NCI-H82 treated with DMSO at 0.1 percent for 48 hours (cell line): ENCODE results near the gene KYNU.
"Not testable (repeated sequence)": the region's sequence is repeated elsewhere in the genome, so short reads cannot be mapped to it uniquely, and the experiment has no call there.

ENCODE experiments used
- DNase-seq: peaks from one replicate; lab custom pipeline; 2025; ENCODE audit not compliant: unreplicated experiment; lab: John Stamatoyannopoulos, UW

KYNU gene

GRCh38 chr2:142914507-142915313, 37.2 kb downstream of the KYNU start:
- no peak for DNase-seq

DNA sequence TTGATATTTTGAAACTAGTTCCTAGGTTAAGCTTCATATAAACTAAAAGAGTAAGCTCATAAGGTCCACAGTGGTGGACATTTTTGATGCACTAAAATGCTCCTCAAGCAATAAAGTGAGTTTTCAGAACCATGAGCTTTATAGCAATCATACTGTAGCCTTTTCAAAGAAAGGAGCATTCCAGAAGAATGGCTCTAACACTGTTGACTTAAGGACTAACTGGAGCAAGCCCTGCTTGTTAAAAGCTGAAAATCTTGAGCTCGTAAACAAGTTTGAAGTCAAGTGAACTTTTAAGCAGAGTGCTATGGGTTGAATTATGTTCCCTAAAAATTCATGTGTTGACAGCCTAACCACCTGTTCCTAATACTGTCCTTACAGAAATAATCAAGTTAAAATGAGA, 38.0 kb downstream of the KYNU start:
- DNase-seq = no peak

DNA sequence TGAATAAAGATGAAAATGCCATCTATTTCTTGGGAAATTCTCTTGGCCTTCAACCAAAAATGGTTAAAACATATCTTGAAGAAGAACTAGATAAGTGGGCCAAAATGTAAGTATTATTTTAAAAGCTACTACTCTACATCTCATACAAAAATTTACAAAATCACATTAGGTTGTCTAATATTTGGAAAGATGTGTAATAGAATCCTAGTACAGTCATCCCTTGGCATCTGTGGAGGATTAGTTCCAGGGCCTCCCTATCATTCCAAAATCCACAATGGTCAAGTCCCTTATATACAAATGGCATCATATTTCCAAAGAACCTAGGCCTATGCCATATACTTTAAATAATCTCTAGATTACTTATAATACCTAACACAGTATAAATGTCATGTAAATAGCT, 41.2 kb downstream of the KYNU start:
- DNase-seq = no peak

GRCh38 chr2:142920571-142920970, 43.1 kb downstream of the KYNU start:
- no peak for DNase-seq

DNA sequence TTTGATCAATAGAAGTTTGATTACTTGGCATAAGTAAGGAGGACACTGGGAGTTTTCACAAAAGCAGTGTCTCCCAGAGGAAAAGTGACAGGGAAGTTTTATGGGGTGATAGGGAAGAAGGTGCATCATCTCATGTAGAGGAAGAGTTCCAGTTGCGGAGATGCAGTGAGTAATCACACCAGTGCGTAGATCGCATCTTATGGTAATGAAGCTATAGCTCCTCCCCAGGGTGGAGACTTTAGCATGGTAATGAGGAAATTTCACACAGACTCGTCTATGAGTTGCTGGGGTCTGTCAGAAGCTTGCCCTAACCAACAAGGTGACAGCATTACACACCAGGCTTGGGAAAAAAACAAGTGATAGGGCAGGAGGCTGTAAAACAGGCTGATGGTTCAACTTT, 49.0 kb downstream of the KYNU start:
- no peak for DNase-seq

DNA sequence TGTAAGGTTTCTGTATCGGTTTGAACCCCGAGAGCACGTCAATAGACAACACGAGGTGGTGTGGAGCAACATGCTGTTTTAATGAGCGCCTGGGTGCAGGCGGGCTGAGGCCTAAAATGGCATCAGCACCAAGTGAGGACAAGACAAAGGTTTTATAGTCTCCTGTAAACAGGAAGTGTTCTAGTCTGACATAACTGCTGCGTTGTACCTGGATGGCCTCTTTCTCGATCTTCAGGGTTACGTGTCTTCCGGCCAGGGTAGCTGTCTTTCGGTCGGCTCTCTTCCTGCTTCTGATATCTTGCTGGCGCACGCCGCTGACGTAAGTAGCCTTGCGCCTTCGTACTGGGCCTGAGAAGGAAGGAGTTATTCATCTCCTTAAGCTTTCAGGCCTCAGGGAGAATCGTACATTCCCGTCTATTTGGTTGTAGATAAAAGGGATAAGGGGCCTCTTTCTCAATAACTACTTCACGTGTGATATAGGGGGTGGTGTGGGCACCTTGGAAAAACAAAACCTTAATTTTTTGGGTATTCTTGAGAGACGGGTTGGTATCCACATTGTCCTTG, 53.5 kb downstream of the KYNU start:
- no peak for DNase-seq

GRCh38 chr2:142933916-142934315, 56.5 kb downstream of the KYNU start:
- no peak for DNase-seq

DNA sequence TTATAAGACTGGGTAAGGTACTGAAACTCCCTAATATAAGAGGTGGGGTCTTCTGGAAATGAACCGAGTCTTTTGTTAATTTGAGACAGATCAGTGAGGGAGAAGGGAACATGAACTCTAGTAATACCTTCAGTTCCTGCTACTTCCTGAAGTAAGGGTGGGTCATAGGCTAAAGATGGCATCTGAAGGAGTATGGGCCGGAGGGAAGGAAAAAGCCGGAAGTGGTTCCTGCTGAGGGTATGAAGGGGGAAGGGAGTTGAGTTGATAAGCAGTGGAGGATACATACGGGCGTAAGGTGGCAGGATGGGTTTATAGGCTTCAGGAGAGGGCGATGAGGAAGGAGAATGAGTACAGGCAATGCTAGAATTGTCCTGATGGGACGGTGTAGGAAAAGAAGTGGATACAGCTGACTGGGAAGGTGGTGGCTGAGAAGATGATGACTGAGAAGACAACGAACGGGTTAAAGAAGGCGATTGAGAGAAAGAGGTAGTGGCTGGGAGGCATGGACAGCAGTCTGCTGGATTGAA, 58.2 kb downstream of the KYNU start:
- no peak for DNase-seq

DNA sequence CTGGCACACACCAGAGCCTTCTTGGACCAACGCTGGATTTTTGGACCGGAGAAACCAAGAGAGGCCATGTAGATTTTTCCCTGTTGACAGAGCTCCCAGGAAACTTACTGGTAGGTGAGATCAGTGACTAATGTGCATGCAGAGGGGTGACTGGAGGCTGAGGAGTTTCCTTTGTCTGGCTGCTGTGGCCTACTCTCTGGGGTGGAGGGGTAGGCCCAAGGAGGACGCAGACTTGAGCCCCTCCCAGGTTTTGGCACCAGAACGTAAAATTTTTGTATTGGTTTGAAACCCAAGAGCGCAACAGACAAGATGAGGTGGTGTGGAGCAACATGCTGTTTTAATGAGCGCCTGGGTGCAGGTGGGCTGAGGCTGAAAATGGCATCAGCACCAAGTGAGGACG, 59.2 kb downstream of the KYNU start:
- DNase-seq = no peak

- DNase-seq = no peak
Measured at GRCh38 chr2:142937347-142937746, 59.9 kb downstream of the KYNU start.

- no peak for DNase-seq
Measured at GRCh38 chr2:142938240-142938639, 60.8 kb downstream of the KYNU start.

GRCh38 chr2:142940606-142941223, 63.3 kb downstream of the KYNU start:
- DNase-seq = no peak

DNA sequence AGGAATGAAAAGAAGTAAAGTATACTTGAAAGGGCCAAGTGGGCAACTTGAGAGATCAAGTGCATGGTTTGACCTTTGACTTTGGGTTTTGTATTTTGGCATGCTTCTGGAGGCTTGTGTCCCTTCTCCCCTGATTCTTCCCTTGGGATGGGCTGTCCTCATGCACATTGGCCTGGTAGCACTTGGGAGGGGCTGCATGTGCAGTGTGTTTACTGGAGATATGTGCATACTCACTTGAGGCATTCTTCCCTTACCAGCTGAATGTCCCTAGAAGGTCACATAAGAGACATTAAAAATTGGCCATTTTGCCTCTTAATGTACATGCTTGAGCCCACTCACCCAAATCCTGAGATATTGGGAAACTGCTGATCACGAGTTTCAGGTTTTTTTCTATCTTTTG, 65.2 kb downstream of the KYNU start:
- DNase-seq = no peak

GRCh38 chr2:142944264-142944663, 66.8 kb downstream of the KYNU start:
- no peak for DNase-seq

DNA sequence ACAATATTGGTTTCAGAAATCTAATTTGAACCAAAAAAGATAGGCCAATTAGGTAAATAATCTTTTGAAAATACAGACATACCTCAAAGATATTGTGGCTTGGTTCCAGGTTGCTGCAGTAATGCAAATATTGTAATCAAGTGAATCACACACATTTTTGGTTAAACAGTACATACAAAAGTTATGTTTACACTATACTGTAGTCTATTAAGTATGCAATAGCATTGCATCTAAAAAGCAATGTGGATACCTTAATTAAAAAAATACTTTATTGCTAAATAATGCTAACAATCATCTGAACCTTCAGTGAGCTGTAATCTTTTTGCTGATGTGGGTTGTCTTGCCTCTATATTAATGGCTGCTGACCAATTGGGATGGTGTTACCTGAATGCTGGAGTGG, 67.3 kb downstream of the KYNU start:
- DNase-seq = no peak

DNA sequence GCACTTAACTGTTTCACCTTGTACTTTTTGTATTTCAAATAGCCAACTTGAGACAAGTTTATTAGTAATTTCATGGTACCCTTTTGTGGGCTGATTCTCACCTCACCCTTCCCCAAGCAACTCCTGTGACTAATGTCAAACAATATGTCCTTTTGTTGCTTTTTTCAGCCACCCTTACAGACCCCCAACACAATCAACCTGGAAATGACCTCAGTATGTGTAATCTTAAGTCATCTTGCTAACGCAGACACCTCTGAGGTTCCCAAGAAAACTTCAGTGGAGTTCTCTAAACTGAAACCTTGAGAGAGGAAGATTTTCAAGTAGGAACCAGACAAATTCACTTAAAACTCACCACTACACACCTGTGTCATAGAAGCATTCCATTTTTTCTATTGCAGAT, 69.5 kb downstream of the KYNU start:
- no peak for DNase-seq

DNA sequence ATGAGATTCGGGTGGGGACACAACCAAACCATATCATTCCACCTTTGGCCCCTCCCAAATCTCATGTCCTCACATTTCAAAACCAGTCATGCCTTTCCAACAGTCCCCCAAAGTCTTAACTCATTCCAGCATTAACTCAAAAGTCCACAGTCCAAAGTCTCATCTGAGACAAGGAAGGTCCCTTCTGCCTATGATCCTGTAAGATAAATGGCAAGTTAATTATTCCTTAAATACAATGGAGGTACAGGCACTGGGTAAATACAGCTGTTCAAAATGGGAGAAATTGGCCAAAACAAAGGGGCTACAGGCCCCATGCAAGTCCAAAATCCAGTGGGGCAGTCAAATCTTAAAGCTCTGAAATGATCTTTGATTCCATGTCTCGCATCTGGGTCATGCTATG, 71.3 kb downstream of the KYNU start:
- not testable (repeated sequence) for DNase-seq

- not testable (repeated sequence) for DNase-seq
Measured at GRCh38 chr2:142950323-142950722, 72.9 kb downstream of the KYNU start.

- no peak for DNase-seq
Measured at GRCh38 chr2:142951190-142952007, 73.9 kb downstream of the KYNU start.

GRCh38 chr2:142952018-142952417, 74.6 kb downstream of the KYNU start:
- no peak for DNase-seq

GRCh38 chr2:142952793-142953494, 75.5 kb downstream of the KYNU start:
- no peak for DNase-seq
